Stimulated activated CD8-positive, alpha-beta memory T cell treated with anti-CD3 and anti-CD28 coated beads, Interleukin-12 subunit alpha, Interleukin-12 subunit beta, amount 100 ng/mL, for 24 hours (primary cell): ENCODE data around the gene KIRREL3.
"Not testable (repeated sequence)": the region's sequence is repeated elsewhere in the genome, so short reads cannot be mapped to it uniquely, and the experiment has no call there.

Experiments used
- DNase-seq: peaks from one replicate; pipeline ENCODE4 v3.0.0-alpha.2; 2020; ENCODE audit errors: extremely low read depth

Gene KIRREL3

DNA sequence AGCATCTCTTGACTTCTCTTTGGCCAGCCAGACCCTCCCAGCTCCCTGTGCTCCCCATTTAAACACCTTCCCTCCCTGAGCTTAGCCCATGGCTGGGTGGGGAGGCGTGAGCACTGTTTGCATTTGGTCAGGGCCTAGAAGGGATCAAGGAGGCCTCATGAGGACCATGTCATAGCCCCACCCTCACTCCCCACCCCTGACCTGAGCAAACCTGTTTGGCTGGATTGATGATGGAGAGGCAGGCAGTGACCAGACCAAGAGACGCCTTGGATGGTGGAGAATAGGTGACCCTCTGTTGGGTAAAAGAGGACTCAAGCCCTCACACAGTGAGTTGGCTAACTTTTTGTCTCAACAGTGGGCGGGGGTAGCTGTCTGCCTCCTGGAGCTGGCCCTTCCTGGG lies 595.2 kb downstream of the KIRREL3 start:
- no peak for DNase-seq

DNA sequence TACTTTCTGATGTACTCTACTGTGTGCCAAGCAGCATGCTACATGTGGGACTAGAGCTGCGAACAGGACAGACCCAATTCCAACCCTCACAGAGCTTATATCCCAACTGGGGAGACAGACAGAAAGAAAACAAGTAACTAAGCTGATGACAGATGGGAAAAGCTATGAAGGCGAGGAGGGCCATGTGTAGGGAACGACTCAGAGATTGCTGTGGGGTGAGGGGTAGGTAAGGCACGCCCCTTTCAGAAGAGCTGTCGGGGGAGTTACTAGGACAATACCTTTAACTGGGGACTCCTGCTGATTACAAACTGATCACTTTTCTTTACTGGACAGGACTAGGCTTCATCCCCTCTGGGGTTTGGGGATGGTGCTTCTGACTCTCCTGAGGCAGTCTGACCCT lies 596.2 kb downstream of the KIRREL3 start:
- no peak for DNase-seq

DNA sequence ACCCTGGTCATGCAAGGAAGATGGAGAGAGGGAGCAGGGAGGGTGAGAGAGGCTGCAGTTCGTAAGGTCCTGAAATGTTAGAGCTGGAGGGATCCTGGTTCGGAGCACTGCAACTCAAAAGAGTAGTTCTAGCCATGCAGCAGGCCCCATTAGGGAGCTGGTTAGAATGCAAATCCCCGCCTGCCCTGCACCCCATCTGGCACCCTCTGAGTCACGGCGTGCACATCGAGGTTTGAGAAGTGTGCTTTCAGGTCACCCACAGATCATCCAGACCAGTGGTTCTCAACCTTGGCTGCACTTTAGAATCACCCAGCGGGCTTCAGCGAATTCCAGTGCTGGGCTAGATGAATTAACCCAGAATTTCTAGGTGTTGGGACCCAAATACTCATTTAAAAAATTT lies 596.9 kb downstream of the KIRREL3 start:
- DNase-seq, result no peak

DNA sequence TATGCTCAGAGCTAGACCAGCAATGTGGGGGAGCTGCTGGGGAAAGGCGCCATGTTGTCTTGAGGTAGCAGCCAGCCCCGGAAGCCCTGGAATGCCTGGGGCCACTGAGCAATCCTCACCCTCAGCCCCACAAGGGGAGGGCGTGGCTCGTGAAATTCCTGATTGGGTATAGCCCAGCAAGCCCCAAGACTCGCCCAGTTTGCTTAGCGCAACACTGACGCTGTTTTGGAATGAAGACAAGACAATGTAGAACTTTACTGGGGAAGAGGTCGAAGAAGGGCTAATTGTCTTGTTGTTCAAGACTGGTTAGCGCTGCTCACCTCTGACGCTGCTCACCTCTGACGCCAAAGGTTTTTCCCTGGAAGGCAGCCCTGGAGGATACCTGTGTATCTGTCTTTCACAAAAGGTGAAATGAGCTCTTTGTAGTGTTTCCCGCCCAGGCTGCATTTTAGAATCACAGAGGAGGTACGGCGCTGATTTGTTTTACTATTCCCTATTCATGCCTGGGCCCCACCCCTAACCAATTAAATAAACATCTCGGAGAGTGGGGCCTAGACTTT lies 597.5 kb downstream of the KIRREL3 start:
- no peak for DNase-seq

- no peak for DNase-seq
Observed at GRCh38 chr11:126400479-126400878, 600.1 kb downstream of the KIRREL3 start.

GRCh38 chr11:126400019-126400418 lies 600.6 kb downstream of the KIRREL3 start:
- no peak for DNase-seq

DNA sequence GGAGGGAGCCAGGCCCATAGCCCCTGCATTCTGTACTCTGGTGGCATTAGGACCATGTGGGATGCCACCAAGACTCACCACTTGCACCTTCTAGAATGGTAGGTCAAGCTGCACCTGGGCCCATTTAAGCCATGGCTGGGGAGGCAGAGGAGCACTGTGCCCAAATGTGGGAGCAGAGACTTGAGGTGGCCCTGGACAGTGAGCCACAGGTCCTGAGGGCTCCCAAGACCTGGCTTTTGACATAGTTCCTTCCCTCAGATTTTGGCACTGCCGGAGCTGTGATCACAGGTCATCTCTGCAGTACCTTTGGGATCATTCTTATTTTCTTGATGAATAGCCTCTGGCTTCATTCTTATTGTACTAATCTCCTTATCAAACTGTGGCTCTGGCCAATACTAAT lies 601.8 kb downstream of the KIRREL3 start:
- no peak for DNase-seq

DNA sequence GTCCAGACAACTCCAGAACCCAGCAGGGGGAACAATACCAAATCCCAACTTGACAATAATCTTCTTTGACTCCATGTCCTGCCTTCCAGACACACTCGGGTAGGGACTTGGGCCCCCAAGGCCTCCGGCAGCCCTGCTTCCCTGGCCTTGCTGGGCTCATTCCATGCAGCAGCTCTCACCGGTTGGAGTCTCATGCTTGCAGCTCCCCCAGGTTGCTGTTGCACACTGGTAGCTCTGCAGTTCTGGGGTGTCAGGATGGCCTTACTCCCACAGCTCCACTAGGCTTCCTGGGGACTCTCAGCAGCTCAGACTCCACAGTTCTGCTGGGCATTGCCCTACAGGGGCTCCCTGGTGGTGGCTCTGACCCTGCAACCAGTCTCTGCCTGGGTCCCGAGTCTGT lies 602.3 kb downstream of the KIRREL3 start:
- no peak for DNase-seq

- no peak for DNase-seq
Observed at GRCh38 chr11:126396965-126397364, 603.6 kb downstream of the KIRREL3 start.

- not testable (repeated sequence) for DNase-seq
Observed at GRCh38 chr11:126396266-126396665, 604.3 kb downstream of the KIRREL3 start.

DNA sequence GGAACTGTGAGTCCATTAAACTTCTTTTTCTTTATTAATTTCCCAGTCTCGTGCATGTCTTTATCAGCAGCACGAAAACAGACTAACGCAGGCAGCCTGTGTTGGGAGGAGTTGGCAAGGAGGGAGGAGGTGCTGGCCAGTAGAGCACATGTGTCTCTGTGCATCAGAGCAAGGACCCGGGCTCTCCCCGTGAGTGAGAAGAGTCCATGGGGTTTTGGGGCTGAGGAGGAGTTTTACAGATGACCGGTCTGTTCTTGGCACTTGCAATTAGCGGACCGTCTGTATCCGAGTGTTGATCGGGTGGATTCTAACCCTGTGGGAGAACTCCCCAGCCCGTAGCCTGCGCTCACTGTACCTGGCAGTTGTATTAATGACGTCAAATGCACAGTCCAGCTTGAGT lies 604.8 kb downstream of the KIRREL3 start:
- not testable (repeated sequence) for DNase-seq

DNA sequence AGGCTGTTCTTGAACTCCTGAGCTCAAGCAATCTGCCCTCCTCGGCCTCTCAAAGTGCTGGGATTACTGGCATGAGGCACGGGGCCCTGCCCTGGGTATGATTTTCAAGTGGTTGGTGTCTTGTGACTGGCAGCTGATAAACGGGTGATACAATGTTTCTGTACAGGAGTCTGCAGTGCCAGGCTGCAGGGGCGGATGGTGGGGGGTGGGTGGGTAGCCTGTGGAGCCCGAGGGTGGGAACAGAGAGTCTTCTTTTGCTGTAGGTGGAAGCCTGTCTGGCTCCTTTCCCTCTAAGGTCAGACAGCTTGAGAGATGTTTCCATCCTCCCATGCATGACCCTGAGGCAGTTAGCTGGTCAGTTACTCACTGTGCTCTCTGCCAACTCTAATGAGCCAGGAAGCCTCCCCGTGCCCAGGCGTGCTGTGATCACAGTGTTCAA lies 605.9 kb downstream of the KIRREL3 start:
- not testable (repeated sequence) for DNase-seq

GRCh38 chr11:126394036-126394435 lies 606.5 kb downstream of the KIRREL3 start:
- DNase-seq, result no peak

- DNase-seq, result no peak
Observed at GRCh38 chr11:126393143-126393542, 607.4 kb downstream of the KIRREL3 start.

GRCh38 chr11:126392633-126393013 lies 607.9 kb downstream of the KIRREL3 start:
- DNase-seq, result no peak

- DNase-seq, result no peak
Observed at GRCh38 chr11:126391970-126392632, 608.5 kb downstream of the KIRREL3 start.

DNA sequence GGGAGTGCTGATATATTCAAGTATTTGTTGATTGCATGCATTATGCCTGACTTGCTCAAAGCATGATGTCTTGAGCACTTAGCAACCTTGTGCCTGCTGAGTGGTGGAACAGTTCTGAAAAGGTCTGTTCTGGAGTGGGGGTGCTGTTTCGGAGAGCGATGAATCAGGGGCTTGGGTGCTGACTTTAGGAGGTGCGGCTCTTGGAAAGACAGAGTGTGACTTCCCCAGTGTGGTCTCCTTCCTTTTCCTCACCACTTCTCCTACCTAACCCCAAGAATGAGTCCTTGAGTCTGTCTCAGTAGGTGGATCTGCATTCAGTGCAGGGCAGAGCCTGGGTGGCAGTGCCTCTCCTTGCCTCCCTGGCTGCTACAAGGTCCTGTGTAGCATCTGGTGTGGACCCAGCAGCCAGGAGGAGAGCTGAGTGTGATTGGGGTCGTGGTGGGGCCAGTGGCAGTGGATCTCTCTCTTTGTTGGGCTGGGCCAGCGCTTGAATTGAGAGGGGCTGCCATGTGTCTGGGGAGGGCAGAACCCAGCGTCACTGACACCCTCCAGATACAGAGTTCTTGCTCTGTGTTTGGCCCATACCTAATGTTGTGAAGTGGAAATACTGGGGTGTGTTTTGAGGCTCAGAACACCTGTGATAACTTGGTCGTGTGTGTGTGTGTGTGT lies 609.1 kb downstream of the KIRREL3 start:
- no peak for DNase-seq

- no peak for DNase-seq
Observed at GRCh38 chr11:126390272-126390867, 610.2 kb downstream of the KIRREL3 start.

- DNase-seq, result no peak
Observed at GRCh38 chr11:126387857-126388256, 612.7 kb downstream of the KIRREL3 start.

DNA sequence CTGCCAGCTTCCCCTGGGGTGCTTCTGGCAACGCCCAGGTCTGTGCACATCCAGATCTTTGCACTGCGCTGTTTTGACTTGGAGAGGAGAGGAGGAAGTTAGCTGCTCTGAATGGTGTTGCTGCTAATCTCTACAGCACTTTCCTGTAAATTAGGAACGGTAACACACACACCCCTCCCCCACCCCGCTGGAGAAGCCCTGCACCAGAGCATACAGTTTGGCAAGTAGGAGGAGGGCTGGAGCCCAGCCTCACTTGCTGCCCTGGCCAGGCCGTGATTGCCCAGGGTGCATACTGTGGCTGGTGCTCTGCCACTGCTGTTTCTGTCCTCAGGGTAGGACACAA lies 613.9 kb downstream of the KIRREL3 start:
- DNase-seq, result not testable (repeated sequence)

- DNase-seq, result no peak
Observed at GRCh38 chr11:126385991-126386728, 614.4 kb downstream of the KIRREL3 start.

DNA sequence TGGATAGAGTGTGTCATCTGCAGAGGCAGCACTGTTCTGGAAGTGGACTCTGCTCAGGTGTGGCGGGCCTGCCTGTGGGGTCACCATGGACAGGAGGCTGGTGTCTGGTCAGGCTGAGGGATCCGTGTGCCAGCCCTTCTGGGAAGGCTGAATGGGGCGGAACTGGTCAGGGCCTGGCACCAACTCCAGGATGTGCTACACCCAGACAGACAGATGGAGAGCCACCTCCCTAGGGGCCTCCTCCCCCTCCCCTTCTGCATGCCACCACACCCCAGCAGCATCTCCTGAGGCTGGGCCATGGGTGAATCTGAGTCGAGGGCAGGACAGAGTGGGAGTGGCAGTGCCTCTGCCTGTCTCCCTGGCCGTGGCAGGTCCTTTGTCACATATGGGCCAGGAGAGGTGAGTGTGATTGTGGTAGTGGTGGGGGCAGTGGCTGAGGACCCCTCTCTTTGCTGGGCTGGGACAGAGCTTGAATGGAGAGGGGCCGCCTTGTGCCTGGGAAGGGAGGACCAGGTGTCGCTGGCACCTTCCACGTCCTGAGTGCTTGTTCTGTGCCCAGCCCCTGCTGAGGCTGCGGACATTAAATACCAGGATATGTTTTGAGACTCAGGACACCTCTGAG lies 616.0 kb downstream of the KIRREL3 start:
- DNase-seq, result no peak
